Stimulated activated memory B cell treated with anti-CD40 and anti-IgM and Interleukin-4, amounts not matched to agents 10 μg/mL and 1 μg/mL and 100 μg/mL, for 72 hours (primary cell): ENCODE data around the gene GNB1.

ENCODE experiments used
- ATAC-seq: fragments of 150-1000 bp; cut with Tn5 transposase; 2 replicates; pipeline ENCODE4 v1.10.0; 2021
- H3K27ac Mint-ChIP-seq: one replicate; pipeline ENCODE4 v1.8.0; 2022; ENCODE audit warnings: mild to moderate bottlenecking, mixed read lengths
- H3K27me3 Mint-ChIP-seq: one replicate; pipeline ENCODE4 v1.8.0; 2022; ENCODE audit warnings: mixed read lengths
- H3K36me3 Mint-ChIP-seq: one replicate; pipeline ENCODE4 v1.8.0; 2022; ENCODE audit warnings: mixed read lengths
- H3K4me1 Mint-ChIP-seq: one replicate; pipeline ENCODE4 v1.8.0; 2022; ENCODE audit warnings: mixed read lengths
- H3K4me3 Mint-ChIP-seq: one replicate; pipeline ENCODE4 v1.8.0; 2022; ENCODE audit warnings: mild to moderate bottlenecking, moderate library complexity, mixed read lengths
- H3K9me3 Mint-ChIP-seq: one replicate; pipeline ENCODE4 v1.8.0; 2022; ENCODE audit warnings: mixed read lengths

Gene GNB1

GRCh38 chr1:1776672-1777582 lies 114.0 kb downstream of the GNB1 start:
- Mint-ChIP-seq H3K4me3 (peak overlapping the region; percentile 81), H3K4me1 (peaks cover 61% of the 10 kb centered on the region), H3K27me3 (no peaks in the 10 kb centered on the region), H3K27ac (peak overlapping the region; percentile 78), H3K36me3 (peaks cover 5% of the 10 kb centered on the region), H3K9me3 (no peaks in the 10 kb centered on the region)
- ATAC-seq, result no peak

DNA sequence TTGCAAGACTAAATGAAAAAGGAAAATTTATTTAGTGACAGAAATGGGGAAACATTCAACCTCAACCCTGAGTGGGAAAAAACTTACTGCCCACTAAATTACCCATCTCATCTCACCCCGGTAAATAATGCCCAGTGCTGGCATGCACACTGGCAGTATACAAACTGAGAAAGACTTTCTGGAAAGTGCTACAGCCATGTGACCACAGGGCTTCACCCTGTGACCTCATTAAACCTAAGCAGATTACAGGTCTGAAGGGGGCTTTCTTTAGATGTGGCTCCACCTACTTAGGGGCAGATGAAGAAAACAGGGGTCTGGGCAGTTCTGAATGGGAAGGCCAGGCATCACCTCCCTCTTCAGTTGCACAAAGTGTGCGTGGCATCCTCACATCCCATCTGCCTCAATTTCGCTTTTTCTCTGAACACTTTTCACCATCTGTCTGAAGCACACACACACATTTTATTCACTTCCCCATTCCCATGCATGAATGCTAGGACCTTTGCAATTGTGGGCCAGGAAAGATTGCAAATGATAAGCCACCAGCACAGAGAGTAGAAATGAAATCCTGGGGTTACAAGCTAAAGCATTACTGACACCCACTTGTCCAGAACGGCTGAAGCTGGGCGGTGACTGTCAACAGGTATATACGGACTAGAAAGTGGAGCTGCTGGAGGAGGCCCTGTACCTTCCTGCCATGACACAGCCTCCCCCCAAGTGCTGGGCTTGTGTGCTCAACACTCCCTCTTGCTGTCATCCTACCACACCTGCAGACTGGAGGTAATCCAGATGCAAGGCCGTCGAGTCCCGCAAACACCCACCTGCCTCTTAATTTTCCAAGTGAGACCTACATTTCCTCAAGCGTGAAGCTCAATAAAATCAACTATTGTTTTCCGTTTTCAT lies 115.3 kb downstream of the GNB1 start:
- H3K9me3 Mint-ChIP-seq, result no peaks in the 10 kb centered on the region
- ATAC-seq, result no peak
- H3K36me3 Mint-ChIP-seq, result peaks cover 14% of the 10 kb centered on the region
- H3K27me3 Mint-ChIP-seq, result no peaks in the 10 kb centered on the region
- H3K27ac Mint-ChIP-seq, result peak overlapping the region; percentile 78
- H3K4me3 Mint-ChIP-seq, result peak overlapping the region; percentile 81
- H3K4me1 Mint-ChIP-seq, result peaks cover 47% of the 10 kb centered on the region

GRCh38 chr1:1773874-1774273 lies 117.0 kb downstream of the GNB1 start:
- Mint-ChIP-seq H3K36me3 (peaks cover 26% of the 10 kb centered on the region), H3K9me3 (no peaks in the 10 kb centered on the region), H3K27ac (peak overlapping the region; percentile 78), H3K4me1 (peaks cover 30% of the 10 kb centered on the region), H3K4me3 (no peak overlapping the region), H3K27me3 (no peaks in the 10 kb centered on the region)
- ATAC-seq, result no peak

DNA sequence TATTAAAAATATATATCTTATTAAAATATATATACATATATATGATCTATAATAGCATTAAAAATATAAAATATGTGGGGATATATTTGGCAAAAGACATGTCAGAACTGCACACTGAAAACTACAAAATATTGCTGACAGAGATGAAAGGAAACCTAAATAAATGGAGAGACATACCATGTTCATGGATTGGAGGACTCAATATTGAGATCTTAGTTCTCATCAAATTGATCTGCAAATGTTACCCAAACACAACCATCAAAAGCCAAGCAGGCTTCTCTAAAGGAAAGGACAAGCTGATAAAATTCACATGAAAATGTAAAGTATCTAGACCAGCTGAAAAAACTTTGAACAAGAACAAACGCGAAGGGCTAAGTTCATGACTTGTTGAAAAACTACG lies 119.8 kb downstream of the GNB1 start:
- Mint-ChIP-seq H3K4me3 (no peak overlapping the region), H3K9me3 (no peaks in the 10 kb centered on the region), H3K4me1 (peaks cover 19% of the 10 kb centered on the region), H3K27me3 (no peaks in the 10 kb centered on the region), H3K27ac (no peak overlapping the region), H3K36me3 (peaks cover 34% of the 10 kb centered on the region)
- ATAC-seq, result no peak

DNA sequence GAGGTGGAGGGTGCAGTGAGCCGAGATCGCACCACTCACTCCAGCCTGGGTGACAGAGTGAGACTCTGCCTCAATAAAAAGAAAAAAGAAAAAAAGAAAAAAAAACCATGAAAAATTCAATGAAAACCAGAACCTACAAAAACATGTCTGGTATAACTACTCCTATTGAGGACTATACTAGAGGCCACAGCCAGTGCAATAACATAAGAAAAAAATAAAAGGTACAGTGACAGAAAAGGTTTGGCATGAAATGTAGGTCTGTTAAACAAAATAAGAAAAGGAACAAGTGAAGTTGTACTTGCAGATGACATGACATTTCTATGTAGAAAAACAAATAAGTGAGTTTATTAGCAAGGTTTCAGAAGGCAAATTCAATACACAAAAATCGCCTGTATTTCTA lies 120.8 kb downstream of the GNB1 start:
- Mint-ChIP-seq H3K27me3 (no peaks in the 10 kb centered on the region), H3K9me3 (no peaks in the 10 kb centered on the region), H3K4me1 (peaks cover 9% of the 10 kb centered on the region), H3K27ac (no peak overlapping the region), H3K36me3 (peaks cover 34% of the 10 kb centered on the region), H3K4me3 (no peak overlapping the region)
- ATAC-seq, result no peak

- Mint-ChIP-seq H3K4me3 (no peak overlapping the region), H3K27me3 (no peaks in the 10 kb centered on the region), H3K4me1 (peaks cover 14% of the 10 kb centered on the region), H3K27ac (no peak overlapping the region), H3K36me3 (peaks cover 43% of the 10 kb centered on the region), H3K9me3 (no peaks in the 10 kb centered on the region)
- no peak for ATAC-seq
These were observed 122.5 kb downstream of the GNB1 start for GRCh38 chr1:1768249-1768992.

DNA sequence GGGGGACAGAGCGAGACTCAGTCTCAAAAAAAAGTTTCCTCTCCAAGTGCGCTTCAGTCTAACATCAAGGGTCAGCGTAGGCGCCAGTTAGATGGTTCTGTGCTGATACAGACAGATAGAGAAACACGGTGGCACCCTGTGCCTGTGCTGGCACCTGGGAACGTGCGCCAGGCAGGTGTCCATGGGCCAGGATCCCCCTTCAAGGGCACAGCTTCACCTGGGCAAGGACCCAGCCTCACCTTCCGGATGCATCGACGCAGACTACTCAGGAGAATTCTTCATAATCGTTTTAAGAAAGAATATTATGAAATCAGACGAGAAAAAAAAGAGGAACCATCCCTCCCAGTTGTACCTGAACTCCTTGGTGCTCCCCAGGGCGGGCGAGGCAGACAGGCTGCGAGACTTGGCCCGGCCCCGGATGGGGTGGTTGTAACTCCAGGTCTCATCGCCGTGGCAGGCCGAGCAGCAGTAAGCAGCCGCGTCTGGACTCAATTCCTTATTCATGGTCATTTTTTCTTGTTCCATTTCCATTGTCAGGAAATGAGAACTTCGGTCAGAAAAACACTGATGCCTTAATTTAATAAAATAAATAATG lies 125.9 kb downstream of the GNB1 start:
- Mint-ChIP-seq H3K27ac (no peak overlapping the region), H3K4me3 (no peak overlapping the region), H3K9me3 (no peaks in the 10 kb centered on the region), H3K4me1 (peaks cover 20% of the 10 kb centered on the region), H3K27me3 (no peaks in the 10 kb centered on the region), H3K36me3 (peaks cover 49% of the 10 kb centered on the region)
- ATAC-seq, result no peak

DNA sequence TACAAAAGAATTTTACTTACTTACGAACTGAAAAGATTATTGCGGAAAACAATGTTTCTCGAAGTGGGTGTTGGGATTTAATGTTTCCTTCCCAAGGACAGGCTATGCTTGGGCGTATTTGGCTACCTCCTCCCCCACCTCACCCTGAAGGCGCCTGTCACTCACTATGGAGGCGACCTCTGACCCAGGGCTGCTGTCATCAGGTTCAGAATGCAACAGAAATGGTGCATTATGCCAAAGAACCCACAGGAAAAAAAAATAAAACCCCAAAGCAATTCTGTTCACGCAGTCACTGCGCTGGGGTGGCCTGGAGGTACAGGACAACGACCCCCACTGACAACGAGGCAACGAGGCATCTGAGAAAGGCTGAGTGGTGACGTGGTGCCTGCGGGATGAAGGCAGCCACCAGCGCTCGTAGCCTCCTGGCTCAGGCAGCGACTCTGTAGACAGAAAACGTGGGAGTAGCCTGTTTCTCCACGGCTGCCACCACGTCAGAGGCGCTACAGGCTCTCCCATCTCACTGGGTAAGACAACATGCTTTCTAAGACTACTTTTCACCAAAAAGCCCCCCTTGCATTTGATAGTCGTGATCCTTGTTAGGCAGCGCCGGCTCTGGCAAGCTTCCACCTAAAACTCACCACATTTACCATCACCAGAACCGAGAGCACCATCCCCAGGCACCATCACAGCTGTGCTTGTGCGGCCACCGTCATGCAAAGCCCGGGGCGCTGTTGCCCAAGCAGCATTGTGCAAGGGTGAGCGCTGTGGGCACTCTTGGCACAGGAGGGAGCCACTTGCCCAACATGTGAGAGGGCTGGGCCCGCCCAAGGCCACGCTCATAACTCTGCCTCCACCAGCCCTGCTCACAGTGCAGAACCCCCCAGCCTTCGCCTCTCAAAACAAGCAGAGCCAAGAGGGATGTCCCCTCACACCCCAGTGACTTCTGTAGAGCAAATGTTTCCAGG lies 126.9 kb downstream of the GNB1 start:
- no peak for ATAC-seq
- H3K4me1 Mint-ChIP-seq, result peaks cover 26% of the 10 kb centered on the region
- H3K27me3 Mint-ChIP-seq, result no peaks in the 10 kb centered on the region
- H3K27ac Mint-ChIP-seq, result no peak overlapping the region
- H3K36me3 Mint-ChIP-seq, result peaks cover 52% of the 10 kb centered on the region
- H3K4me3 Mint-ChIP-seq, result no peak overlapping the region
- H3K9me3 Mint-ChIP-seq, result no peaks in the 10 kb centered on the region

- ATAC-seq, result no peak
- Mint-ChIP-seq H3K36me3 (peaks cover 58% of the 10 kb centered on the region), H3K27ac (peak overlapping the region; percentile 66), H3K4me1 (peaks cover 27% of the 10 kb centered on the region), H3K9me3 (no peaks in the 10 kb centered on the region), H3K4me3 (no peak overlapping the region), H3K27me3 (no peaks in the 10 kb centered on the region)
These were observed 129.1 kb downstream of the GNB1 start for GRCh38 chr1:1761504-1762376.

DNA sequence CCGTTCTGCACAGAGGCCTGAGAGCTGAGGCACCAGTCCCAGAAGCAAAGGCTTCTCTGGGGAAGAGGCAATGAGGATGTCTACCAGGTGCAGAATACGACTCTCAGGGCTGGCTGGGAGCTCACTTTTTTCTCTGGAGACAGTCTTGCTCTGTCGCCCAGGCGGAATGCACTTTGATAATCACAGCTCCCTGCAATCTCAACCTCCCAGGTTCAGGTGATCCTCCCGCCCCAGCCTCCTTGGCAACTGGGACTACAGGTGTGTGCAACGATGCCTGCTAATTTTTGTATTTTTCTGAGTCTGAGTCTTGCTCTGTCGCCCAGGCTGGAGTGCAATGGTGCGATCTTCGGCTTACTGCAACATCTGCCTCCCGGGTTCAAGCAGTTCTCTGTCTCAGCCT lies 130.2 kb downstream of the GNB1 start:
- Mint-ChIP-seq H3K9me3 (no peaks in the 10 kb centered on the region), H3K36me3 (peaks cover 58% of the 10 kb centered on the region), H3K27me3 (no peaks in the 10 kb centered on the region), H3K4me1 (peaks cover 27% of the 10 kb centered on the region), H3K4me3 (no peak overlapping the region), H3K27ac (no peak overlapping the region)
- no peak for ATAC-seq

GRCh38 chr1:1760345-1760650 lies 130.6 kb downstream of the GNB1 start:
- Mint-ChIP-seq H3K27me3 (no peaks in the 10 kb centered on the region), H3K4me3 (no peak overlapping the region), H3K9me3 (no peaks in the 10 kb centered on the region), H3K27ac (no peak overlapping the region), H3K4me1 (peaks cover 27% of the 10 kb centered on the region), H3K36me3 (peaks cover 63% of the 10 kb centered on the region)
- ATAC-seq, result no peak

DNA sequence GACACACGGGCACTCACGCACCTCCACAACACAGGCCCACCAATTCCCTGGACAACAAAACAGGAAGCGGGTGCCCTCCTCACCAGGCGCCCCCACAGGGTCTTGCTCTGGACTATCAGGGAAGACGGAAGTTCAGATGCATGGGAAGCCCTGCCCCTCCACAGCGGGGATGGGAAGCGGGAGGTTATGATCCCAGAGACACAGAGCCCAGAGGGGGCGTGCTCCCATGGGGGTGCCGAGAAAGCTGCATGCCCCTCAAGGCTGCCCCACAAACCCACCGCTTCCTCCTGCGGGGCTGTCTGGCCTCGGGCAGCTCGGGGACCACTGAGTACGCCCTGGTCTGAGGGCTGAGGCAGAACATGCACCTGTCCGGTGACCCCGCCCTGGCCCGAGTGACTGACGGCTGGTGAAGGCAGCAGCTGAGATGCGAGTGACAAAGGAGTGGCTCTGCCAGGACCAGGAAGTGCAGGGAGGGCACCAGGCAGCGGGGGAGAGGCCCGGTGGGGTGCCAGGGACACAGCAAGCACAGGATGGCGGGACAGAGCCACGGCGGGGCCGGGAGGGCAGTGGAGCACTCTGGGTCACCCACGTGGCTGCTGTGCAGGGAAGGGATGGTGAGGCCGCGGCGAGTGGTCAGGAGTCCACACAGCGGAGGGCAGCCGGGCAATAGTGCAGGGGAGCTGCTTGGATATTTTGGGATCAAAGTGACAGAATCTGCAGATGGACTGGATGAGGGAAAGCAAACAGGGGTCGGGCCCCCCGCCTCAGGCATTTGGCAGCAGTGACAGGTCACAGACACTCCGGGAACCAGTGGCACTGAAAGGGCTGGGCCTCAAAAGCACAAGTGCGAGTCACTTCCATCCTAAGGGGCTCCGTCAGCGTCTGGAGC lies 131.2 kb downstream of the GNB1 start:
- no peak for ATAC-seq
- Mint-ChIP-seq H3K27ac (no peak overlapping the region), H3K27me3 (no peaks in the 10 kb centered on the region), H3K4me1 (peaks cover 24% of the 10 kb centered on the region), H3K4me3 (no peak overlapping the region), H3K36me3 (peaks cover 69% of the 10 kb centered on the region), H3K9me3 (no peaks in the 10 kb centered on the region)
